ENCODE measurements around the gene NAALADL2. TPM values are rescaled to one million over a fixed set of nuclear protein-coding genes. Genes with fewer than 3 reads are reported as not detected.
A peak's percentile ranks its signal among the peaks of the same experiment; 100 is the strongest.
"Not testable (repeated sequence)": the region's sequence is repeated elsewhere in the genome, so short reads cannot be mapped to it uniquely, and the experiment has no call there.

NAALADL2 gene
- total and polyA plus RNA-seq, 2 of the 4 experiments (the other 2 are of a cell fraction) = 3.8 to 19.2 TPM

GRCh38 chr3:175270866-175271265 lies 411.7 kb downstream of the NAALADL2 start (continued):
- TF ChIP-seq USF2 (IDR thresholded peaks at IDR 0.05; ENCODE audit: low read depth, low read length) = no peak

- H2BK20ac ChIP-seq (ENCODE audit: low read depth, low read length); H3K9me1 ChIP-seq (ENCODE audit: insufficient read depth, low read length); DNase-seq; H3K27me3 ChIP-seq (ENCODE audit: control insufficient read depth, insufficient read depth, low read length); POLR2A ChIA-PET (ENCODE audit: unreplicated experiment); H3K4me3 ChIP-seq (ENCODE audit: insufficient read depth, low read depth, low read length); H3K4me1 ChIP-seq (ENCODE audit: control insufficient read depth, insufficient read depth, low read length); H3K9me3 ChIP-seq (ENCODE audit: control insufficient read depth, insufficient read depth, low read length); H2AK9ac ChIP-seq (replicated peaks; ENCODE audit: low read depth, low read length, poor library complexity); H3K36me3 ChIP-seq (ENCODE audit: control insufficient read depth, insufficient read depth, low read length); dilution Hi-C loops (cut with HindIII; ENCODE audit: low sequenced_read_pairs, unreplicated experiment); in situ Hi-C loops (cut with MboI; ENCODE audit: low sequenced_read_pairs); ATAC-seq (ENCODE audit: low read depth); H3K14ac ChIP-seq (replicated peaks; ENCODE audit: low read depth, low read length); H3K23ac ChIP-seq (ENCODE audit: low read depth, low read length); H4K91ac ChIP-seq (ENCODE audit: insufficient read depth, low read depth, low read length); H2BK15ac ChIP-seq (ENCODE audit: low read depth, low read length); BruUV-seq (replicated peaks); H3K9ac ChIP-seq (ENCODE audit: low read depth, low read length); H2AFZ ChIP-seq (replicated peaks; ENCODE audit: low read length, poor library complexity); CTCF ChIA-PET; H4K20me1 ChIP-seq (ENCODE audit: insufficient read depth, low read length); H3K4me2 ChIP-seq (ENCODE audit: low read depth, low read length); H2AK5ac ChIP-seq (ENCODE audit: low read depth, low read length); H3K79me1 ChIP-seq (ENCODE audit: low read depth in 1 of 2, low read length in 2 of 2): not testable (repeated sequence)
- Histone ChIP-seq H3K18ac (ENCODE audit: low read depth, low read length) (peak overlapping the region; percentile 79; the same call in 1 of the 2 replicates), H4K8ac (ENCODE audit: low read depth in 2 of 2, low read length in 2 of 2) (peak overlapping the region in 1 of 2 experiments; percentile 59; a peak in 2 of 4 replicates), H2BK5ac (ENCODE audit: low read depth, low read length, poor library complexity, severe bottlenecking) (peak overlapping the region; percentile 54), H4K5ac (ENCODE audit: low read depth, low read length) (peak overlapping the region; percentile 59; the same call in 1 of the 2 replicates), H3K56ac (ENCODE audit: extremely low read depth, insufficient read depth, low read length) (peak overlapping the region; percentile 16; the same call in 1 of the 2 replicates), H2BK120ac (ENCODE audit: low read depth, low read length) (peak overlapping the region; percentile 54; the same call in 1 of the 2 replicates), H3K4ac (ENCODE audit: low read depth, low read length) (peak overlapping the region; percentile 37), H3K27ac (ENCODE audit: insufficient read depth, low read length) (peak overlapping the region; percentile 89)
- intact Hi-C loops (cut with micrococcal nuclease) = loop anchor here (5.0 kb wide), 1 partner anchor 324 kb away; no protein-coding TSS in a partner anchor
- WGBS, 2 experiments (ENCODE audit: extremely low coverage in 2 of 2, insufficient read length in 1 of 2) = no CpG with 5 or more reads among the region's 11 CpGs
These were observed 412.3 kb downstream of the NAALADL2 start for GRCh38 chr3:175271465-175271864.

Data from IMR-90 (cell line).